AG04450 (cell line): ENCODE results near the gene SMIM5. TPM values are rescaled to one million over a fixed set of nuclear protein-coding genes. Genes with fewer than 3 reads are reported as not detected.

Experiments
- CTCF ChIA-PET: fragments of 300-600, 350-600 bp; formaldehyde crosslinking; extraction: SDS; loops from one replicate; lab custom pipeline; 2022; ENCODE audit warnings: antibody characterized with exemption, inconsistent platforms; lab: Charles Lee
- POLR2A ChIA-PET: fragments of 350-600 bp; formaldehyde crosslinking; extraction: SDS; loops from one replicate; lab custom pipeline; 2021; ENCODE audit warnings: antibody characterized with exemption, inconsistent platforms; lab: Yijun Ruan, JAX
- DNase-seq: peaks from one replicate; pipeline ENCODE4 v3.0.0-alpha.2; 2011; ENCODE audit warnings: low read depth, low spot score
- H3K27ac ChIP-seq: one replicate; pipeline ENCODE4 v1.5.1; 2012; ENCODE audit warnings: low read depth, low read length, control low read depth
- H3K27me3 ChIP-seq: one replicate; pipeline ENCODE4 v1.6.0; 2012; ENCODE audit warnings: low read length; ENCODE audit not compliant: control insufficient read depth, insufficient read depth
- H3K4me3 ChIP-seq: 2 replicates; pipeline ENCODE4 v1.5.1; 2011; ENCODE audit warnings: mild to moderate bottlenecking, low read depth, low read length, control low read depth
- H3K9me3 ChIP-seq: 2 replicates; pipeline ENCODE4 v1.5.1; 2012; ENCODE audit warnings: low read length; ENCODE audit not compliant: control insufficient read depth, insufficient read depth
- polyA plus RNA-seq: library from polyadenylated mRNA; depleted of rRNA; stranded (reverse); fragments of >200 nt; gene quantifications from 2 replicates; pipeline ENCODE4 v1.2.3, GENCODE V29; 2011
- TF ChIP-seq, protein P1 (sequence below): IDR thresholded peaks from 2 replicates; pipeline ENCODE4 v1.5.1; 2011; ENCODE audit warnings: low read depth, low read length, control low read depth, inconsistent platforms

Gene SMIM5
- polyA plus RNA-seq, 1 experiment: not detected

DNA sequence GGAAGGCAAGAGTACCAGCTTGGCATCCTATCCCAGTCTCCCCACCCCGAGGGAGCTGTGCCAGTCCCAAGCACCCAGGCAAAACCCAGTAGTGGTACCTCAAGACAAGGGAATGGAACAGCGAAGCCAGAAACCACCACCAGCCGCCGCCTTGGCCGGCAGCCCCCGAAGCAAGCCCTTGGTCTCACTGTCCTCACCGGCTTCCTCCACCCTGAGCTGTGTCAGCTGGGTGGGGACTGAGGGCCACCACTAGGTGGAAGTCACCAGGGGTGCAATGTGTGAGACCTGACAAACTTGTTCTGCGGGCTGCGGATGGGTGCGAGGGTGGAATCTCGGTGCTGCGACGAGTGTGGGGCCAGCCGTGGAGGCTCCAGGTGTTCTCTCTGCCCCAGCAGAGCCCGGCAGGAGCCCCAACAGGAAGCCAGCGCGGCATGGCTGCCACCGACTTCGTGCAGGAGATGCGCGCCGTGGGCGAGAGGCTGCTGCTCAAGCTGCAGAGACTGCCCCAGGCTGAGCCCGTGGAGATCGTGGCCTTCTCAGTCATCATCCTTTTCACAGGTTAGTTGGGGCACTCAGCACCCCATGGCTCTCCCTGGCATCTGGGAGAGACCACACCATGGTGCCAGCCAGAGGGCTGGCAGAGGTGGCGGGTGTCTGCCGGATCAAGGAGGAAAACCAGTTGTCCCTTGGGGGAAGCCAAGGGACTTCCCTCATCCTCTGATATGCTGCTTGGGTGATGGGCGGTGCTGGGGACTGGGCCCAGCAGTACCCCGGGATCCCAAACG, 6.7 kb downstream of the SMIM5 start:
- TF ChIP-seq, protein P1, sequence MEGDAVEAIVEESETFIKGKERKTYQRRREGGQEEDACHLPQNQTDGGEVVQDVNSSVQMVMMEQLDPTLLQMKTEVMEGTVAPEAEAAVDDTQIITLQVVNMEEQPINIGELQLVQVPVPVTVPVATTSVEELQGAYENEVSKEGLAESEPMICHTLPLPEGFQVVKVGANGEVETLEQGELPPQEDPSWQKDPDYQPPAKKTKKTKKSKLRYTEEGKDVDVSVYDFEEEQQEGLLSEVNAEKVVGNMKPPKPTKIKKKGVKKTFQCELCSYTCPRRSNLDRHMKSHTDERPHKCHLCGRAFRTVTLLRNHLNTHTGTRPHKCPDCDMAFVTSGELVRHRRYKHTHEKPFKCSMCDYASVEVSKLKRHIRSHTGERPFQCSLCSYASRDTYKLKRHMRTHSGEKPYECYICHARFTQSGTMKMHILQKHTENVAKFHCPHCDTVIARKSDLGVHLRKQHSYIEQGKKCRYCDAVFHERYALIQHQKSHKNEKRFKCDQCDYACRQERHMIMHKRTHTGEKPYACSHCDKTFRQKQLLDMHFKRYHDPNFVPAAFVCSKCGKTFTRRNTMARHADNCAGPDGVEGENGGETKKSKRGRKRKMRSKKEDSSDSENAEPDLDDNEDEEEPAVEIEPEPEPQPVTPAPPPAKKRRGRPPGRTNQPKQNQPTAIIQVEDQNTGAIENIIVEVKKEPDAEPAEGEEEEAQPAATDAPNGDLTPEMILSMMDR: no peak

DNA sequence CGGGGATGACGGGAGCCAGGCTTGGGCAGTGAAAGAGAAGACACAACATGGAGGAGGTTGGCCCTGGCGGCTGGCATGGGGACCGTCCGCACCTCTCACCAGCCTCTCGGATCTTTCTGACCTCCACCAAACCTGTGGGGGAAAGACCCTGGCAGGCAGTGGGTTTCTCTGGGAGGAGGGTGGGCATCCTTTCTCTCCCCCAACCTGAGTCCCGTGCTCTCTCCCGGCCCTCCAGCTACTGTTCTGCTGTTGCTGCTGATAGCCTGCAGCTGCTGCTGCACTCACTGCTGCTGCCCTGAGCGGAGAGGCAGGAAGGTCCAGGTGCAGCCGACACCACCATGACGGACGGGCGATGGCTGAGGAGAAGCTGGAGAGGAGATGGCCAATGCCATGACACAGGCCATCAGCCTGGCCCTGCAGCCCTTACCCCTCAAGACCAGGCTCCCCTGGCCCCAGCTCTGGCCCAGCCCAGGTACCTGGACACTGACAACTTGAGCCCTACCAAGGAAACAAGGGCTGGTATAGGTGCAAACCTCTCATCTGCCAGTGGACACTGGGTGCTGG, 7.4 kb downstream of the SMIM5 start:
- H3K27ac ChIP-seq: no peak overlapping the region
- ChIA-PET POLR2A (no interaction called here), CTCF (no interaction called here)
- no peak overlapping the region for H3K4me3 ChIP-seq
- H3K9me3 ChIP-seq: no peaks in the 10 kb centered on the region
- TF ChIP-seq, protein P1: no peak
- DNase-seq: no peak
- H3K27me3 ChIP-seq: no peaks in the 10 kb centered on the region

More for the DNA sequence above, 6.7 kb downstream of the SMIM5 start:
- H3K27me3 ChIP-seq: no peaks in the 10 kb centered on the region
- H3K9me3 ChIP-seq: no peaks in the 10 kb centered on the region
- DNase-seq: no peak
- no peak overlapping the region for H3K27ac ChIP-seq
- CTCF ChIA-PET: no interaction called here
- POLR2A ChIA-PET: no interaction called here
- H3K4me3 ChIP-seq: no peak overlapping the region

DNA sequence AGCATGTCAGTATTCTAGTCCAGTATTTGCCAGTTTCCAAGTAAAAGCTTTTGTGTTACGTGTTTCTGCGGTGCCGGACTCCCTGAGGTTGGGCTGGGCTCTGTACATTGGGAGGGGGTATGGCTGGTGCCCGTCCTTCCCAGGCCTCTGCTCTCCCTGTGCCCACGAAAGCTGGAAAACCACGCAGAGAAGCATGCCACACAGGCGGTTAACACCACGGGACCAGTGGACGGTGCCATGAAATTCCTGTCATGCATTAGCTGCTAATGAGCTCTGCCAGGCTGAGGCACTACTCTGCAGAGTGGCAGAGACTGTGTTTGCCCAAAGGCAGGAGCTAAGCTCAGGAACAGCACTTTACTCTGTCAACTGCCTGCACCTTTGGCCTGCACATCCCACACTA, 8.1 kb downstream of the SMIM5 start:
- POLR2A ChIA-PET: no interaction called here
- H3K27me3 ChIP-seq: no peaks in the 10 kb centered on the region
- no peaks in the 10 kb centered on the region for H3K9me3 ChIP-seq
- TF ChIP-seq, protein P1: no peak
- CTCF ChIA-PET: interaction anchor here (16.8 kb wide), 1 partner anchor 8 kb away, joined by 226 read pairs; the partner anchor contains the start of gene SMIM5
- no peak overlapping the region for H3K4me3 ChIP-seq
- DNase-seq: no peak
- no peak overlapping the region for H3K27ac ChIP-seq

DNA sequence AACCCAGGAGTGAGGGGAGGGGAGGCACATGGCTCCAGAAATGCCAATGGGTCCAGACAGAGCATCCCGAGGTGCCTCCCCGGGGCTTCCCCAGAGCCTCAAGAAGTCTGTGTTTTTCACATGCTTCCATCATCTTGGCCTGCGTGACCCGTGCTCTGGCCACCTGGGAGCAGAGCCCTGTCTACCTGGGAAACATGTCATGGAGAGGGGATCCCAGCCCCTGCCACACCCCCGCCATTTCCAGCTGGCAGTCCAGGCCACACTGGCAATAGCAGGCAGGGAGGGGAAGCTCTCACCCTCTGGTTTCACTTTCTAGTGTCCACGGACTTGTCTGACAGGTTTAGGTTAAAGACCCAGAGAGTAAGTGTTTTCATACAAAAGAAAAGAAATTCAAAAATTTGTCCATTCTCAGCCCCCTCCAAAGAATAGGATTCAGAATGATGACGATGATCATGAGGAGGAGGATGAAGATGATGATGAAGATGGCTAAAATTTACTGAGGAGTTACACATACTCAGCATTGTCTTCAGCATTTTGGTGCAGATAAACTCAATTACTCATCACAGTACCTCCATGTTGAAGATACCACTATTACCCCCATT, 9.0 kb downstream of the SMIM5 start:
- POLR2A ChIA-PET: no interaction called here
- Histone ChIP-seq H3K27ac (no peak overlapping the region), H3K9me3 (no peaks in the 10 kb centered on the region), H3K4me3 (no peak overlapping the region), H3K27me3 (no peaks in the 10 kb centered on the region)
- TF ChIP-seq, protein P1: no peak
- DNase-seq: no peak
- CTCF ChIA-PET: interaction anchor here (16.8 kb wide), 1 partner anchor 9 kb away, joined by 226 read pairs; the partner anchor contains the start of gene SMIM5
